NCI-H2029 (cell line): ENCODE results near the gene HCK.
"Not testable (repeated sequence)": the region's sequence is repeated elsewhere in the genome, so short reads cannot be mapped to it uniquely, and the experiment has no call there.

Experiments
- DNase-seq: peaks from one replicate; lab custom pipeline; 2025; lab: John Stamatoyannopoulos, UW

Gene HCK

DNA sequence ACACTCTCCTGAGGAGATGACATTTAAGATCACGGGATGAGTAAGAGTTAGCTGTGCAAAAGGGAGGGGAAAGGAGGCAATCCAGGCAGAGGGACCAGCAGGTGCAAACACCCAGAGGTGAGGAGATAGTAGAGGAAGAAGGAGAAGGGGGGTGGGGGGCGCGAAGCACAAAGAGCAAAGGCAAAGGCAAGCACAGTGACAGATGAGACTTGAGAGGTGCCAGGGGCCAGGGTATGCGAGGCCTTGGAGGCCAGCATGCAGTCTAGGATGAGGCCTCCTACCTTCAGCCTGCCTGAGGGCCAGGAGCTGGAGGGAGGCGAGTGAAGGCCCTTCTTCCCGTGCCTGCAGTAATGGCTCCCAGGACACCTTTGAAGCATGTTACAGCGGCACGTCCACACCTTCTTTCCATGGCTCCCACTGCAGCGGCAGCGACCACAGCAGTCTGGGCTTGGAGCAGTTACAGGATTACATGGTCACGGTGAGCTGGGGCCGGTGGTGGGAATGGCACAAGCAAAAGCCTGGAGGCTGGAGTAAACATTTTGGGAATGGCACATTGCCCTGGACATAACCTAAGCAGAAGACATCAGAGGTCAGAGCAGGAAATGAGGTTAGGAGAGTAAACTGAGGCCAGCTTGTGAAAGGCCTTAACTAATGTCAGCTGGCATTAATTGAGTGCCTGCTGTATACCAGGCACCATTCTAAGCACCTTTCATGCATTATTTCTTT is 23.2 kb upstream of the HCK start:
- DNase-seq = no peak

DNA sequence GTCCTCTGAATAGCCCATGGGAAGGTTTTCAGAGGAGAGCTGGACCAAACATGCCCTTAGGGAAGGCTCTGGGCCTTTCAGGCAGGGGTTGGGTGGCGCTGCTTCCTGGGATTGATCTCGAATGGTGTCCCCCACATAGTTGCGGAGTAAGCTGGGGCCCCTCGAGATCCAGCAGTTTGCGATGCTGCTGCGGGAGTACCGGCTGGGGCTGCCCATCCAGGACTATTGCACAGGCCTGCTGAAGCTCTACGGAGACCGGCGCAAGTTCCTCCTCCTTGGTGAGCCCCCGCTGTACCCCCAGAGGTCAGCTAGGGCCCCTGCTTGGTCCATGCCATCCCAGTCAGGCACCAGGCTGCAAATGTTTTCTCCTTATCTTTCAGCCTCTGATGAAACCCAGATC is 22.5 kb upstream of the HCK start:
- DNase-seq = no peak

DNA sequence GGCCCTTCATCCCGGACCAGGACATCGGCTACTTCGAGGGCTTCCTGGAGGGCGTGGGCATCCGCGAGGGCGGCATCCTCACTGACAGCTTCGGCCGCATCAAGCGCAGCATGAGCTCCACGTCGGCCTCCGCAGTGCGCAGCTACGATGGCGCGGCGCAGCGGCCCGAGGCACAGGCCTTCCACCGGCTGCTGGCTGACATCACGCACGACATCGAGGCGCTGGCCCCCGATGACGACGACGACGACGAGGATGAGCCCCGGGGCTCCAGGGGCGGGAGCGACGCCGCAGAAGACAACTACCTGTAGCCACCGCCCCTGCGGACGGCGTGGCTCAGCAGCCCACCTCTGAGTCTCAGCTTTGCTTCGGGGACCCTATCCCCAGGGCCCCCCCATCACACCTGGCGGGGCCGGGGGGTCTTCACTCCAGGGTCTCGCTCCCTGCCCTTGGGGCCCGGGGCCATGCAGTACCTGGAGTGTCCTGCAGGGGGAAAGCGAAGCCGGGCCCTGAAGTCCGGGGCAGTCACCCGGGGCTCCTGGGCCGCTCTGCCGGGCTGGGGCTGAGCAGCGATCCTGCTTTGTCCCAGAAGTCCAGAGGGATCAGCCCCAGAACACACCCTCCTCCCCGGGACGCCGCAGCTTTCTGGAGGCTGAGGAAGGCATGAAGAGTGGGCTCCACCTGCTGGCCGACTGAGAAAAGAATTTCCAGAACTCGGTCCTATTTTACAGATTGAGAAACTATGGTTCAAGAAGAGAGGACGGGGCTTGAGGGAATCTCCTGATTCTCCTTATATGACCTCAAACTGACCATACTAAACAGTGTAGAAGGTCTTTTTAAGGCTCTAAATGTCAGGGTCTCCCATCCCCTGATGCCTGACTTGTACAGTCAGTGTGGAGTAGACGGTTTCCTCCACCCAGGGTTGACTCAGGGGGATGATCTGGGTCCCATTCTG is 20.8 kb upstream of the HCK start:
- peak; percentile 67 for DNase-seq

- DNase-seq = no peak
These were observed 18.7 kb upstream of the HCK start for GRCh38 chr20:32033316-32033715.

GRCh38 chr20:32033721-32034120 is 18.3 kb upstream of the HCK start:
- DNase-seq = not testable (repeated sequence)

- no peak for DNase-seq
These were observed 17.2 kb upstream of the HCK start for GRCh38 chr20:32034581-32035425.

GRCh38 chr20:32035426-32035779 is 16.6 kb upstream of the HCK start:
- DNase-seq = no peak

DNA sequence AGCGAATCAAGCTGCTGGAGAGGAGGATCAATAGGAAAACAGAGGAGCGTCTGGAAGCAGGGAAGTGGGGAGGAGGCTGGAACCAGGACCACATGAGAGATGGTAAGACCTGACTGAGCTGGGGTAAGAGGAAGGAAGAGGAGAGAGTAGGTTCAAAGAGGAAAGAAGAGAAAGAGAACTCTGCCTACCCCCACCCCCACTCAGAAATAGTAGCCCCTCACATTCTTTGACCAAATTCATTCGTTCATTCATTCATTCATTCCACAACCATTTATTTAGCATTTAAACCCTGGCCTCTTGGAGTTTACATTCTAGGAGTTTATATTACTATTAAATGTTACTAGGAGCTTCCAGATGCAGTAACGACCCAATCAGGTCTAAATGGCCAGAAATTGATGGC is 15.8 kb upstream of the HCK start:
- DNase-seq = no peak

DNA sequence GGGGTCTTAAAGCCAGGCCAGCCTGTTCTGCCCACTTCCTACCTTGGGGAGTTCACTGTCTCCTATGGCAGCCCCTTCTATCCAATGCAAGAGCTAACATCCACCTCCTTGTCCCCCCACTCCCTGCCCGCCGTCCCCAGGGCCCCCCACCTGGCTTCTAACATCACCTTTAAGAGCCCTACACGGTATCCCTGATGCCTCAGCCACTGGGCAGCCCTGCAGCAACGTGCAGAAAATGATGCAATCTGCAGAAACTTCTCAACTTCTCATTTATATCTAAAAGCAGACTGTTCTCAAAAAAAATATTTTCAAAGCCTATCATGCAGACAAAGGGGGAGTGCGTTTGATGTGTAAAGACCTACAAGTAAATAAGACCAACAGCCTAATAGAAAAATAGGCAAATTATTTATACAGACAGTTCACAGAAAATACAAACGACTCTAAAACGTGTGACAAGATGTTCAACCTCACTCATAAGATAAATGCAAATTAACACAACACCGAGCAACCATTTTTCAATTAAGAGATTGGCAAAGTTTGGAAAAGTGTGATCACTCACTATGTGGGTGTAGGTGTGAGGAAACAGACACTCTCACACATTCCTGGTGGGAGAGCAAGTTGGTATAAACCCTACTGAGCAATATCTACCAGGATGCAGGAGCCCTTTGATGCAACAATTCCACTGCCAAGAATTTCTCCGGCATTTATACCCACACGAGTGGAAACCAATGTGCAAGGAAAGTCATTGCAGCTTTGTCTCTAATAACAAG is 15.1 kb upstream of the HCK start:
- DNase-seq = no peak

- no peak for DNase-seq
These were observed 14.1 kb upstream of the HCK start for GRCh38 chr20:32037929-32038328.

DNA sequence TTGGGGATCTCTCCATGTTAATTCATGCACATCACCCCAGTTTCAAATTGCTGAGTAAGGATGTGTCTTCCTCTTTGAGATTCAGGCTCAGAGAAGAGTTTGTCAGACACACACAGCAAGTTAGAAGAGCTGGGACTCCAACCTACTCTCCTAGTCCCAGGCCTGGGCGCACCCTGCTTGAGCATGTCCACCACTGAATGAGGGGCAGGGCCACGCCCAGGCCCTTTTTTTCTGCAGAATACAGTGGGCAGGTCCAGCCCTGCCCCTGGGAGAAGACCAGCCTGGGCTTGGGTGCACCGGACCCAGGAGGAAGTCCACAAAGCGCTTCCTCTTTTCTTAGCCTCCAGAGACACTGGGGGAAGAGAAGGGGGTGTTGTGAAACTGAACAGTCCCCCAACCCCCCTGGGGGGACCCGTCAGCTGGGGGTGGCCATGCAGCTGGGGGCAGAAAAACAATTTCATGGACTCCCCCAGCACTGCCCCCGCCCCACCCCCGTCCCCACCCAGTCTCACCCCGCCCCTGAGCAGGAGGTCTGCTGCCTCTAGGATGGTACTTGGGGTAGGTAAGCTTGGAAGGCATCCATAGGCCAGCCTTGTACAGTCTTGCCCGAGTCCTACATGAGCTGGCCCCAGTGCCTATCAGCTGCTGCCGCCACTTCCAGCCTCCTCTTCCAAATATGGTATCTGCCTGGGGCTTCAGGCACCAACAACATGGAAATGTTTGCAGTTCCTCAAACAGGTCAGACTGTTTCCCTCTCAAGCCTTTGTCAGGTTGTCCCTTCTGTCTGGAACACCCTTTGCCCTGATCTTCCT is 11.7 kb upstream of the HCK start:
- peak; percentile 32 for DNase-seq

DNA sequence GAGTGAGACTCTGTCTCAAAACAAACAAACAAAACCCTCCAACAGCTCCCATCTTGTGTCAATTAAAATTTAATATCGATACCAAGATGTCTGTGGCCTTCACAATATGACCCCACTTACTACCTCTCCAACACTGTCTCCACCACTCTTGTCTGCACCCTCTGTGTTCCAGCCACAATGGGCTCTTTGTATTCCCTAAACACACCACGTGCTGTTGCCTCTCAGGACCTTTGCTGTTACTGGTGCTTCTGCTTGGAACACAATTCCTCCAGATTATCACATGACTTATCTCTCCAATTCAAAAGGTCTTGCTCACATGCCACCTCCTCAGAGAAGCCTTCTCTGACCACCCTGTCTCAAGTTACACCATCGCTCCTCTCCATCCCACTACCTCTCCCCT is 6.0 kb upstream of the HCK start:
- no peak for DNase-seq

DNA sequence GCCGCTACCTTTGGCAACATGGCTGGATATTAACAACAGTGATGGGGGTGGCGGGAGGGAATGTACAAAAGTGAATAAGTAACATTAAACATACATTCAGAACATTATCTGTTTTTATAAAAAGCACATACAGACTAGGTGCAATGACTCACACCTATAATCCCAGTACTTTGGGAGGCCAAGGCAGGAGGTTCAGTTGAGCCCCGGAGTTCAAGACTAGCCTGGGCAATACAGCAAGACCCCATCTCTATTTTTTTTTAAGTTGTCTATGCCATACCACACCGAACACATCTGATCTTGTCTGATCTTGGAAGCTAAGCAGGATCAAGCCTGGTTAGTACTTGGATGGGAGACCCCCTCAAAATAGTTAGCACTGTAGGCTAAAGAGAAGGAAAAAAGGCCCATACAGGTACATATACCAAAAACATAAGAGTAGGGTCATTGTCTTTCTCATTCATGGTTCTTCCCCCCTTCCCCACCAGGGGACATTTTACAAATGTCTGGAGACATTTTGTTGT is 1.7 kb upstream of the HCK start:
- DNase-seq = no peak

DNA sequence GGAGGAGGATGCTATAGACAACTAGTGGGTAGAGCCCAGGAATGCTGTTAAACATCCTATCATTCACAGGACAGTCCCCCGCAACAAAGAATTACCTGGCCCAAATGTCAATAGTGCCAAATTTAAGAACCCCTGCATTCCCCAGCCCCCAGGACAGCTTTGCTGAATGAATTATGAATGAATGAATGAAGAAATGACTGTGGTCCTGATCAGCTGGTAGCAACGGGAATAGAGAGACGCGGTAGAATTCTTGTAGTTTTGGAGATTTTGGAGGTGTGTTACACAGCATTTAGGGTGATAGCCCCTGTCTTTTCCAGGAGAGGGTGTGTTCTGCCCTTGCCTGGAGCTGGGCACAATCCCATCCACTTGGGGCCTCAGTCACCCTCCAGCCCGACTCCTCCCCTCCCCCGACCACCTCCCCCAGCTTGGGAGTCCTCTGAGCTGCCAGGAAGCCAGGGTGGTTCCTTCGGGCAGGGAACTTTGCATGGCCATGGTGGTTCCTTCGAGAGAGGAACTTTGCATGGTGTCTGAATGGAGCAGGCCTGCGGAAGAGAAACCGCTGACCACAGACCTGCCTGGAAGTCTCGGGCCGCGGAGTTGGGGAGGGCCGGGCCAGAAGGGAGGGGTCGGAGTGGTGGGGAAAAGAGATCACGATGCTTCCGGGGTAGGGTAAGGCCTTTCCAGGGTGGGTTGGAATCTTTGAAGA is 1.0 kb upstream of the HCK start:
- no peak for DNase-seq

- DNase-seq = no peak
These were observed 337 bp upstream of the HCK start for GRCh38 chr20:32051720-32052089.

- no peak for DNase-seq
These were observed 828 bp downstream of the HCK start for GRCh38 chr20:32052778-32053362.

DNA sequence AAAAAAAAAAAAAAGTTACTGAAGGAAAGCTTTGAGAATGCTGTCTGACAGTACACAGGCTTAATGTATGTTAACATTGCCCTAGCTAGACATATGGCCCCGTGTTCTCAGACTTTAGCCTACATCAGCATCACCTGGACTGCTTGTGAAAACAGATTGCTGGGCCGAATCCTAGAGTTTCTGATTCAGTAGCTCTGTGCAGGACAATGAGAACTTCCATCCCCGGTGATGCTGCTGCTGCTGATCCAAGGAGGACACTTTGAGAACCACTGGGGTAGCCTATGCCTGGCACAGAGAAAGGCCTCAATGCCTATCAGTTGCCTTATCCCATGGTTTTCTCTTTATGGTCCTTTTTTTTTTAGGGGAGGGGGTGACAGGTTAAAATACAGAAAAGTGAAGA is 1.6 kb downstream of the HCK start:
- DNase-seq = no peak

- no peak for DNase-seq
These were observed 4.9 kb downstream of the HCK start for GRCh38 chr20:32056708-32057483.

- no peak for DNase-seq
These were observed 5.7 kb downstream of the HCK start for GRCh38 chr20:32057656-32058184.
